Ishikawa (cell line): Measurements from ENCODE around the gene TRMT13.

Source experiments
- CEBPB ChIP-seq: IDR thresholded peaks from 2 replicates; pipeline ENCODE4 v1.6.1; 2012
- EP300 ChIP-seq: IDR thresholded peaks from 2 replicates; pipeline ENCODE4 v1.6.1; 2012; ENCODE audit warnings: borderline replicate concordance
- FOXM1 ChIP-seq: IDR thresholded peaks from 2 replicates; pipeline ENCODE4 v1.6.1; 2012; ENCODE audit warnings: low read depth, borderline replicate concordance
- NFIC ChIP-seq: IDR thresholded peaks from 2 replicates; pipeline ENCODE4 v1.6.1; 2012
- RAD21 ChIP-seq: IDR thresholded peaks from 2 replicates; pipeline ENCODE4 v1.6.1; 2012; ENCODE audit warnings: low read depth
- TAF1 ChIP-seq: IDR thresholded peaks from 2 replicates; pipeline ENCODE4 v1.6.1; 2012; ENCODE audit warnings: low read depth, mild to moderate bottlenecking
- TEAD4 ChIP-seq: IDR thresholded peaks from 2 replicates; pipeline ENCODE4 v1.6.1; 2012
- YY1 ChIP-seq: IDR thresholded peaks from 2 replicates; pipeline ENCODE4 v1.6.1; 2012; ENCODE audit warnings: low read depth
- ZBTB7A ChIP-seq: IDR thresholded peaks from 2 replicates; pipeline ENCODE4 v1.6.1; 2012; ENCODE audit warnings: low read depth

DNA sequence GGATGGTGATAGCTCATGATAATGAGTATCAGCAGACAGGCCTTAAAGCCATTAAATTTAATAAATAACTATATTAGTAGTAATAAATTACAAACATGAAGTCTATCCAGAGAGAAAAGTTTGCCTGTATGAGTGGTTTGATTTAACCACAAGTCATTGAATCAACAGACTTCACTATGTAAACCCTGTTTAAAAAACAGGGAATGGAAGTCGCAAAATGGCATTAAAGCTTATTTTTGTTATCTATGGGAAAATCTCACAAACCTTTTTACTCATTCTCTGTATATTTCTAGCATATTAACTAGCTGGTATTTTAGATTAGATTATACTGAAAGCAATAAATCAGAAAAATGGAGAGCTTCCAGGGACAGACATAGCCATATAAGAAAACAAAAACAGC, 45.6 kb upstream of the TRMT13 start:
- TF ChIP-seq EP300 = no peak
- no peak for TF ChIP-seq FOXM1
- no peak for TF ChIP-seq CEBPB
- TF ChIP-seq TEAD4 = no peak
- no peak for TF ChIP-seq RAD21
- no peak for TF ChIP-seq YY1
- no peak for TF ChIP-seq ZBTB7A
- no peak for TF ChIP-seq TAF1
- TF ChIP-seq NFIC = no peak
